Breast epithelium (tissue), 3 donors: Measurements from ENCODE around the gene C1QTNF6.

Experiments
- CTCF ChIP-seq, 3 donors: fragments of 450-650 bp; IDR thresholded peaks; one replicate each; pipeline ENCODE4 v1.5.1; 2016 to 2017; ENCODE audit warnings: antibody characterized with exemption in 3 of 3, mild to moderate bottlenecking in 3 of 3, moderate library complexity in 3 of 3
- POLR2A ChIP-seq: fragments of 450-650 bp; IDR thresholded peaks from one replicate; pipeline ENCODE4 v1.6.1; 2016; ENCODE audit warnings: antibody characterized with exemption, mild to moderate bottlenecking, moderate library complexity

GRCh38 chr22:37135023-37135422 lies 53.0 kb downstream of the C1QTNF6 start:
- TF ChIP-seq CTCF (IDR thresholded peaks at IDR 0.05) (no peak), POLR2A (no peak)
